MCF 10A (cell line): ENCODE data around the gene MMP23B. TPM values are rescaled to one million over a fixed set of nuclear protein-coding genes. Genes with fewer than 3 reads are reported as not detected.
A peak's percentile ranks its signal among the peaks of the same experiment; 100 is the strongest.

Experiments
- BruUV-seq: library from RNA; stranded (reverse); fragments of 400-500 nt; replicated peaks from 2 replicates; lab custom pipeline; 2021; lab: Mats Ljungman, UMichigan
- CTCF ChIA-PET: fragments of 300-600 bp; sonication (Branson Sonifier 250); formaldehyde crosslinking; extraction: SDS; loops from one replicate; lab custom pipeline; 2021; ENCODE audit warnings: antibody characterized with exemption, inconsistent platforms; lab: Yijun Ruan, JAX
- POLR2A ChIA-PET: fragments of 300-600, 350-650 bp; sonication (Branson Sonifier 250); formaldehyde crosslinking; extraction: SDS; loops from one replicate; lab custom pipeline; 2020; ENCODE audit warnings: antibody characterized with exemption, inconsistent platforms; lab: Yijun Ruan, JAX
- DNase-seq: peaks from one replicate; pipeline ENCODE4 v3.0.0-alpha.2; 2018; ENCODE audit not compliant: unreplicated experiment
- H3K27ac Mint-ChIP-seq: one replicate; pipeline ENCODE4 v1.8.0; 2022; ENCODE audit warnings: mild to moderate bottlenecking, low read depth, mixed read lengths; ENCODE audit not compliant: unreplicated experiment
- H3K27me3 Mint-ChIP-seq: one replicate; pipeline ENCODE4 v1.8.0; 2022; ENCODE audit warnings: mixed read lengths; ENCODE audit not compliant: insufficient read depth, unreplicated experiment
- H3K36me3 Mint-ChIP-seq: one replicate; pipeline ENCODE4 v1.8.0; 2022; ENCODE audit warnings: mild to moderate bottlenecking, moderate library complexity, mixed read lengths; ENCODE audit not compliant: insufficient read depth, unreplicated experiment
- H3K4me1 Mint-ChIP-seq: one replicate; pipeline ENCODE4 v1.8.0; 2022; ENCODE audit warnings: mixed read lengths; ENCODE audit not compliant: insufficient read depth, unreplicated experiment
- H3K4me3 Mint-ChIP-seq: one replicate; pipeline ENCODE4 v1.8.0; 2022; ENCODE audit warnings: mild to moderate bottlenecking, moderate library complexity, mixed read lengths; ENCODE audit not compliant: unreplicated experiment
- H3K9me3 Mint-ChIP-seq: one replicate; pipeline ENCODE4 v1.8.0; 2022; ENCODE audit warnings: mixed read lengths; ENCODE audit not compliant: unreplicated experiment
- CTCF ChIP-seq: fragments of 200-600 bp; IDR thresholded peaks from one replicate; pipeline ENCODE4 v1.8.0; 2022; ENCODE audit warnings: antibody characterized with exemption, mild to moderate bottlenecking; ENCODE audit not compliant: unreplicated experiment
- intact Hi-C: fragments of 100-400 bp; cut with micrococcal nuclease; formaldehyde crosslinking; loops from 2 replicates; pipeline ENCODE4 v1.14.1; 2022
- total RNA-seq: library from RNA; stranded (reverse); gene quantifications from 2 replicates; pipeline ENCODE4 v1.2.3, GENCODE V29; 2022

The MMP23B gene
- total RNA-seq, 1 experiment from 2014 or later: 1.7 TPM

GRCh38 chr1:1614204-1614953 lies 17.6 kb upstream of the MMP23B start:
- CTCF ChIA-PET: interaction anchor here (1.4 kb wide), 1 partner anchor 37 kb away, joined by 3 read pairs; no protein-coding TSS in a partner anchor
- no peak for TF ChIP-seq CTCF
- H3K4me1 Mint-ChIP-seq: peaks cover 15% of the 10 kb centered on the region
- intact Hi-C loops: loop anchor here (2.0 kb wide), 1 partner anchor 40 kb away; the partner anchor contains the start of gene SSU72
- TSS peak; percentile 53 for BruUV-seq
- peak overlapping the region; percentile 94 for H3K4me3 Mint-ChIP-seq
- peak; percentile 51 for DNase-seq
- H3K36me3 Mint-ChIP-seq: no peaks in the 10 kb centered on the region
- no peaks in the 10 kb centered on the region for H3K27me3 Mint-ChIP-seq
- peak overlapping the region; percentile 95 for H3K27ac Mint-ChIP-seq
- POLR2A ChIA-PET: interaction anchor here (0.7 to 3.1 kb wide), 14 partner anchors 12 to 835 kb away, joined by 3 to 29 read pairs (median 5); partner anchors contain the start of genes AURKAIP1 and CDK11A
- H3K9me3 Mint-ChIP-seq: no peaks in the 10 kb centered on the region

DNA sequence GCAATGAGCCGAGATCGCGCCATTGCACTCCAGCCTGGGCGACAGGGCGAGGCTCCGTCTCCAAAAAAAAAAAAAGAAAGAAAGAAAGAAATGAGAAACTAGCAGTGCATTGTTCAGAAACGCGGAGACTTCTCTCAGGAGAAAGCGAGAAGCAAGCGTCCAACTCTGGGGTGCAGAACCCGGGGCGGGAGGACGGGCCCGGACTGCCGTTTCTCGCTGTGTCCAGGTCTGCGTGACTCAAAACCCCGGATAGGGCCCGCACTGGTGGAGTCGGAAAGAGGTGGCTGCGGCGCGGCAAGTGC lies 17.1 kb upstream of the MMP23B start:
- Mint-ChIP-seq H3K27ac (peak overlapping the region; percentile 95), H3K4me1 (peaks cover 15% of the 10 kb centered on the region), H3K4me3 (peak overlapping the region; percentile 94), H3K9me3 (no peaks in the 10 kb centered on the region), H3K36me3 (no peaks in the 10 kb centered on the region), H3K27me3 (no peaks in the 10 kb centered on the region)
- ChIA-PET POLR2A (interaction anchor here (1.1 to 3.1 kb wide), 10 partner anchors 13 to 294 kb away, joined by 3 to 29 read pairs (median 6); partner anchors contain the start of genes AURKAIP1 and CDK11A), CTCF (interaction anchor here (1.4 kb wide), 1 partner anchor 37 kb away, joined by 3 read pairs; no protein-coding TSS in a partner anchor)
- intact Hi-C loops: loop anchor here (2.0 kb wide), 1 partner anchor 40 kb away; the partner anchor contains the start of gene SSU72
- BruUV-seq: no TSS peak
- DNase-seq: no peak
- no peak for TF ChIP-seq CTCF

- CTCF ChIA-PET: interaction anchor here (0.7 kb wide), 1 partner anchor 50 kb away, joined by 3 read pairs; no protein-coding TSS in a partner anchor
- no peaks in the 10 kb centered on the region for H3K36me3 Mint-ChIP-seq
- intact Hi-C loops: loop anchor here (2.0 kb wide), 1 partner anchor 41 kb away; the partner anchor contains the start of gene SSU72
These were observed 16.5 kb upstream of the MMP23B start, which contains the start of gene MIB2 for GRCh38 chr1:1615256-1616044. TSS of gene MIB2 (plus strand) at chr1:1615500. CDS start at chr1:1623453, 7,953 bp downstream.

More at GRCh38 chr1:1615256-1616044, 16.5 kb upstream of the MMP23B start, which contains the start of gene MIB2:
- H3K27me3 Mint-ChIP-seq: no peaks in the 10 kb centered on the region
- peak within 1 kb of the TSS; percentile 94 for H3K4me3 Mint-ChIP-seq
- peak; percentile 94 for DNase-seq
- POLR2A ChIA-PET: interaction anchor here (0.6 to 3.1 kb wide), 14 partner anchors 13 to 294 kb away, joined by 3 to 29 read pairs (median 5); partner anchors contain the start of gene AURKAIP1
- BruUV-seq: no TSS peak
- H3K4me1 Mint-ChIP-seq: peaks cover 15% of the 10 kb centered on the region
- no peaks in the 10 kb centered on the region for H3K9me3 Mint-ChIP-seq
- TF ChIP-seq CTCF: no peak
- H3K27ac Mint-ChIP-seq: peak within 1 kb of the TSS; percentile 95
